Stomach (tissue), 9 donors: ENCODE data around the gene CACNA2D4. TPM values are rescaled to one million over a fixed set of nuclear protein-coding genes. Genes with fewer than 3 reads are reported as not detected.

Source experiments
- DNase-seq, 2 donors: peaks; one replicate each; pipeline versions ENCODE4 v3.0.0 to v3.0.0-alpha.2; 2013 to 2019
- H3K27ac ChIP-seq, 5 donors: fragments of 200-600 bp in 4 of 5; sonication (generic) in 4 of 5; one replicate each; pipeline ENCODE4 v1.5.1; 2013 to 2019; ENCODE audit warnings: mild to moderate bottlenecking in 1 of 5, moderate library complexity in 1 of 5
- H3K27me3 ChIP-seq, 3 donors: fragments of 200-600 bp; sonication (generic); one replicate each; pipeline ENCODE4 v1.5.1; 2017 to 2019; ENCODE audit warnings: mixed run types in 1 of 3
- H3K36me3 ChIP-seq, 4 donors: fragments of 200-600 bp; sonication (generic); 1 replicate in 3 of 4; 2 replicates in 1 of 4; pipeline ENCODE4 v1.5.1; 2016 to 2019
- H3K4me1 ChIP-seq, 4 donors: fragments of 200-600 bp; sonication (generic); one replicate each; pipeline ENCODE4 v1.5.1; 2016 to 2019
- H3K4me3 ChIP-seq, 4 donors: fragments of 200-600 bp; sonication (generic) in 3 of 4; one replicate each; pipeline ENCODE4 v1.5.1; 2016 to 2019; ENCODE audit warnings: mild to moderate bottlenecking in 1 of 4
- H3K9me3 ChIP-seq, 4 donors: fragments of 200-600 bp; sonication (generic); one replicate each; pipeline ENCODE4 v1.5.1; 2016 to 2019
- EP300 ChIP-seq: sonication (generic); formaldehyde crosslinking; IDR thresholded peaks from one replicate; pipeline ENCODE4 v1.6.1; 2017; ENCODE audit warnings: antibody characterized with exemption
- POLR2A ChIP-seq, 4 donors: fragments of 450-650 bp; IDR thresholded peaks; one replicate each; pipeline ENCODE4 v1.6.1; 2016; ENCODE audit warnings: antibody characterized with exemption in 4 of 4, control low read depth in 2 of 4, mild to moderate bottlenecking in 1 of 4, moderate library complexity in 1 of 4
- POLR2AphosphoS5 ChIP-seq, 3 donors: sonication (generic); formaldehyde crosslinking; IDR thresholded peaks; one replicate each; pipeline ENCODE4 v1.6.1; 2016; ENCODE audit warnings: antibody characterized with exemption in 3 of 3
- WGBS, 5 donors: extraction: QIAGEN DNeasy Blood & Tissue Kit in 3 of 5; methylation state at CpG; one replicate each; pipeline versions ENCODE4 v1.1.5 to v1.1.7; 2013 to 2018; 5-methylcytosine and 5-hydroxymethylcytosine counted together
- intact Hi-C: fragments of 100-400 bp; cut with DNase I; formaldehyde crosslinking; loops from one replicate; pipeline ENCODE4 v1.15.1; 2023; ENCODE audit warnings: low total_unique reads
- polyA plus RNA-seq, 3 donors: library from polyadenylated mRNA; stranded (reverse); fragments of 200-250 nt; gene quantifications; one replicate each; pipeline ENCODE4 v1.2.3, GENCODE V29; 2013
- total RNA-seq, 5 donors: library from RNA; depleted of rRNA; stranded (reverse); fragments of >200 nt; gene quantifications; one replicate each; pipeline versions ENCODE4 v1.1.0 to v1.2.3, GENCODE V29; 2014 to 2016
- TF ChIP-seq, protein P1 (sequence below), 7 experiments: fragments of 450-650 bp in 4 of 7; fragments of 200-600 bp in 3 of 7; sonication (generic) in 3 of 7; IDR thresholded peaks; one replicate each; pipeline ENCODE4 v1.5.1; 2016 to 2019; ENCODE audit warnings: antibody characterized with exemption in 7 of 7, control low read depth in 2 of 7, mild to moderate bottlenecking in 1 of 7
- donor health status: healthy with polysubstance abuse.
- donor health status: Bipolar disorder and iron deficiency.
- donor health status: healthy.

Gene CACNA2D4
- total and polyA plus RNA-seq, 8 donors = 0.58 to 3.5 (median 1.8) TPM; not detected in 1

GRCh38 chr12:1927051-1927680 lies 8.7 kb upstream of the CACNA2D4 start:
- no peaks in the 10 kb centered on the region for H3K36me3 ChIP-seq
- peak in 1 of 2 donors; percentile 17 for DNase-seq
- no peaks in the 10 kb centered on the region for H3K9me3 ChIP-seq
- H3K27me3 ChIP-seq = peaks cover 0 to 13% (median 8%) of the 10 kb centered on the region in 3 donors
- intact Hi-C loops = no loop called here
- WGBS, 5 donors = 88 to 94% (median 91%) methylated on average over 11 of the region's 11 CpGs
- TF ChIP-seq POLR2AphosphoS5 (IDR thresholded peaks at IDR 0.05) (no peak), POLR2A (IDR thresholded peaks at IDR 0.05) (no peak), EP300 (no peak)
- TF ChIP-seq, protein P1, sequence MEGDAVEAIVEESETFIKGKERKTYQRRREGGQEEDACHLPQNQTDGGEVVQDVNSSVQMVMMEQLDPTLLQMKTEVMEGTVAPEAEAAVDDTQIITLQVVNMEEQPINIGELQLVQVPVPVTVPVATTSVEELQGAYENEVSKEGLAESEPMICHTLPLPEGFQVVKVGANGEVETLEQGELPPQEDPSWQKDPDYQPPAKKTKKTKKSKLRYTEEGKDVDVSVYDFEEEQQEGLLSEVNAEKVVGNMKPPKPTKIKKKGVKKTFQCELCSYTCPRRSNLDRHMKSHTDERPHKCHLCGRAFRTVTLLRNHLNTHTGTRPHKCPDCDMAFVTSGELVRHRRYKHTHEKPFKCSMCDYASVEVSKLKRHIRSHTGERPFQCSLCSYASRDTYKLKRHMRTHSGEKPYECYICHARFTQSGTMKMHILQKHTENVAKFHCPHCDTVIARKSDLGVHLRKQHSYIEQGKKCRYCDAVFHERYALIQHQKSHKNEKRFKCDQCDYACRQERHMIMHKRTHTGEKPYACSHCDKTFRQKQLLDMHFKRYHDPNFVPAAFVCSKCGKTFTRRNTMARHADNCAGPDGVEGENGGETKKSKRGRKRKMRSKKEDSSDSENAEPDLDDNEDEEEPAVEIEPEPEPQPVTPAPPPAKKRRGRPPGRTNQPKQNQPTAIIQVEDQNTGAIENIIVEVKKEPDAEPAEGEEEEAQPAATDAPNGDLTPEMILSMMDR (IDR thresholded peaks at IDR 0.05) = no peak
- H3K4me3 ChIP-seq = no peak overlapping the region
- peaks cover 2 to 28% (median 8%) of the 10 kb centered on the region in 4 donors for H3K4me1 ChIP-seq
- H3K27ac ChIP-seq = peak overlapping the region in 2 of 5 donors; percentile 10 to 35

DNA sequence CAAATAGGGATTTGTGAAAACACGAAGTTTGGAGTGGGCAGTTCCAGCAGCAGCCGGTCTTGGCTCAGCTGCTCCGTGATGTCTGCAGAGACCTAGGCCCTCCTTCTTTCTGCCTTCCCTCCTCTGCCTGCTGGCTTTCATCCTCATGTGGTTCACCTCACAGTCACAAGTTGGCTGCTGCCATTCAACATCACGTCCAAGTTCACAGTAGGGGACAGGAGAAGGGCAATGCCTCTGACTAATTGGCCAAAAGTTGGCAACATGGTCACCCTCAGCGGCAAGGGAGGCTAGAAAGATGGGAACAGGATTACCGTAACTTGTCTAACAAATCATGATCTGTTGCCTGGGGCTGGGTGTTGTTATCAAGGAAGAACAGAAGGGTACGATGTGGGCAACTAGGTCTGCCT lies 7.8 kb upstream of the CACNA2D4 start:
- WGBS, 5 donors = 60 to 87% (median 70%) methylated on average over 7 of the region's 7 CpGs

GRCh38 chr12:1925684-1926006 lies 7.2 kb upstream of the CACNA2D4 start:
- peaks cover 0 to 17% (median 4%) of the 10 kb centered on the region in 4 donors for H3K4me1 ChIP-seq
- H3K9me3 ChIP-seq = no peaks in the 10 kb centered on the region
- intact Hi-C loops = no loop called here
- H3K27ac ChIP-seq = peak overlapping the region in 1 of 5 donors; percentile 60
- H3K4me3 ChIP-seq = no peak overlapping the region
- 69 to 85% (median 78%) methylated on average over 2 to 3 of the region's 3 CpGs for WGBS, 5 donors
- peaks cover 0 to 16% (median 10%) of the 10 kb centered on the region in 3 donors for H3K27me3 ChIP-seq
- H3K36me3 ChIP-seq = no peaks in the 10 kb centered on the region
- TF ChIP-seq, protein P1 (IDR thresholded peaks at IDR 0.05) = no peak
- TF ChIP-seq POLR2AphosphoS5 (IDR thresholded peaks at IDR 0.05) (no peak), POLR2A (IDR thresholded peaks at IDR 0.05) (no peak), EP300 (no peak)
- peak; percentile 1 to 11 for DNase-seq

More for the DNA sequence above, 7.8 kb upstream of the CACNA2D4 start:
- Histone ChIP-seq H3K9me3 (no peaks in the 10 kb centered on the region), H3K4me1 (peaks cover 0 to 19% (median 4%) of the 10 kb centered on the region in 4 donors), H3K27ac (peak overlapping the region in 1 of 5 donors; percentile 25), H3K27me3 (peaks cover 0 to 16% (median 10%) of the 10 kb centered on the region in 3 donors), H3K36me3 (no peaks in the 10 kb centered on the region), H3K4me3 (no peak overlapping the region)
- intact Hi-C loops = no loop called here
- TF ChIP-seq, protein P1 (IDR thresholded peaks at IDR 0.05) = no peak
- TF ChIP-seq EP300 (no peak), POLR2AphosphoS5 (IDR thresholded peaks at IDR 0.05) (no peak), POLR2A (IDR thresholded peaks at IDR 0.05) (no peak)
- peak; percentile 10 to 14 for DNase-seq

- DNase-seq = peak; percentile 1 to 22
- Histone ChIP-seq H3K4me3 (no peak overlapping the region), H3K27ac (peak overlapping the region in 2 of 5 donors; percentile 8 to 60), H3K27me3 (peaks cover 0 to 16% (median 10%) of the 10 kb centered on the region in 3 donors), H3K4me1 (peaks cover 0 to 17% (median 4%) of the 10 kb centered on the region in 4 donors), H3K36me3 (no peaks in the 10 kb centered on the region), H3K9me3 (no peaks in the 10 kb centered on the region)
- 60 to 72% (median 69%) methylated on average over 6 to 7 of the region's 7 CpGs for WGBS, 5 donors
- TF ChIP-seq, protein P1 (IDR thresholded peaks at IDR 0.05) = no peak
- TF ChIP-seq EP300 = no peak
- no peak for TF ChIP-seq POLR2A (IDR thresholded peaks at IDR 0.05)
- TF ChIP-seq POLR2AphosphoS5 (IDR thresholded peaks at IDR 0.05) = no peak
- intact Hi-C loops = no loop called here
Observed at GRCh38 chr12:1924996-1925683, 6.7 kb upstream of the CACNA2D4 start.
